GM20000 (cell line): ENCODE measurements around the gene SLK.

Source experiments
- DNase-seq: peaks from one replicate; pipeline ENCODE4 v3.0.0; 2012; ENCODE audit warnings: low spot score
- CTCF ChIP-seq: IDR thresholded peaks from 2 replicates; pipeline ENCODE4 v1.5.1; 2012; ENCODE audit warnings: mild to moderate bottlenecking, control low read depth; ENCODE audit errors: extremely low read depth, missing control alignments

The SLK gene

GRCh38 chr10:104053201-104053600 is 86.3 kb downstream of the SLK start:
- no peak for DNase-seq

GRCh38 chr10:104054430-104054829 is 87.5 kb downstream of the SLK start:
- DNase-seq = no peak

More at GRCh38 chr10:104053201-104053600, 86.3 kb downstream of the SLK start:
- TF ChIP-seq CTCF = no peak

GRCh38 chr10:104056619-104057273 is 89.8 kb downstream of the SLK start:
- TF ChIP-seq CTCF = no peak

More at GRCh38 chr10:104054430-104054829, 87.5 kb downstream of the SLK start:
- TF ChIP-seq CTCF = no peak

GRCh38 chr10:104057717-104058116 is 90.8 kb downstream of the SLK start:
- no peak for DNase-seq
- TF ChIP-seq CTCF = no peak

More at GRCh38 chr10:104056619-104057273, 89.8 kb downstream of the SLK start:
- DNase-seq = no peak

- DNase-seq = no peak
- no peak for TF ChIP-seq CTCF
These were observed 92.4 kb downstream of the SLK start for GRCh38 chr10:104059364-104059763.

- no peak for TF ChIP-seq CTCF
- DNase-seq = no peak
These were observed 94.3 kb downstream of the SLK start for GRCh38 chr10:104061196-104061595.

- no peak for TF ChIP-seq CTCF
- DNase-seq = no peak
These were observed 98.8 kb downstream of the SLK start for GRCh38 chr10:104065748-104066147.
